Endothelial cell of umbilical vein (primary cell): ENCODE measurements around the gene MT1M. TPM values are rescaled to one million over a fixed set of nuclear protein-coding genes. Genes with fewer than 3 reads are reported as not detected.
A peak's percentile ranks its signal among the peaks of the same experiment; 100 is the strongest.

ENCODE experiments used
- BruUV-seq: library from RNA; stranded (reverse); fragments of 400-500 nt; replicated peaks from 2 replicates; lab custom pipeline; 2021; lab: Mats Ljungman, UMichigan
- CTCF ChIA-PET: fragments of 300-600, 350-600 bp; sonication (Branson Sonifier 250); formaldehyde crosslinking; loops from one replicate; lab custom pipeline; 2021; ENCODE audit warnings: antibody characterized with exemption, inconsistent platforms; lab: Charles Lee
- POLR2A ChIA-PET: fragments of 300-600, 350-600 bp; sonication (Branson Sonifier 250); formaldehyde crosslinking; loops from one replicate; lab custom pipeline; 2021; ENCODE audit warnings: antibody characterized with exemption, inconsistent platforms; lab: Charles Lee
- DNase-seq: peaks from one replicate; pipeline ENCODE4 v3.0.0-alpha.2; 2011; ENCODE audit warnings: low read depth, low spot score
- FAIRE-seq: peaks from 2 replicates; lab custom pipeline; 2011; peaks lifted over from hg19 to GRCh38; lab: Jason Lieb, UNC
- H2AFZ ChIP-seq: 2 replicates; pipeline ENCODE4 v1.6.0; 2012; ENCODE audit warnings: low read depth, low read length, control low read depth, inconsistent platforms
- H3K27ac ChIP-seq: 2 replicates; pipeline ENCODE4 v1.5.1; 2011; ENCODE audit warnings: low read depth, mild to moderate bottlenecking, control low read depth, low read length, moderate library complexity; ENCODE audit not compliant: insufficient read depth
- H3K27me3 ChIP-seq, 2 experiments: 2 replicates each; pipeline versions ENCODE4 v1.6.0 to v1.6.1; 2011; ENCODE audit warnings: low read length in 2 of 2, mixed read lengths in 1 of 2; ENCODE audit not compliant: control insufficient read depth in 2 of 2, insufficient read depth in 2 of 2
- H3K36me3 ChIP-seq, 2 experiments: 2 replicates in 1 of 2; 3 replicates in 1 of 2; pipeline ENCODE4 v1.5.1; 2011; ENCODE audit warnings: low read length in 2 of 2, mild to moderate bottlenecking in 1 of 2, moderate library complexity in 1 of 2; ENCODE audit not compliant: control insufficient read depth in 2 of 2, insufficient read depth in 2 of 2; ENCODE audit errors: extremely low read depth in 1 of 2
- H3K4me1 ChIP-seq: 3 replicates; pipeline ENCODE4 v1.5.1; 2011; ENCODE audit warnings: mild to moderate bottlenecking, low read length; ENCODE audit not compliant: control insufficient read depth, insufficient read depth; ENCODE audit errors: extremely low read depth
- H3K4me2 ChIP-seq: 2 replicates; pipeline ENCODE4 v1.6.1; 2011; ENCODE audit warnings: low read length, control low read depth, mixed read lengths; ENCODE audit not compliant: insufficient read depth
- H3K4me3 ChIP-seq, 3 experiments: fragments of 200-600 bp in 1 of 3; sonication (generic), shearing (Covaris generic) in 1 of 3; replicated peaks in 1 of 3; 2 replicates each; pipeline ENCODE4 v1.5.1; 2011 to 2016; ENCODE audit warnings: control low read depth in 3 of 3, low read length in 3 of 3, mild to moderate bottlenecking in 2 of 3, inconsistent platforms in 1 of 3, low read depth in 1 of 3, moderate library complexity in 1 of 3; ENCODE audit not compliant: insufficient read depth in 1 of 3
- H3K79me2 ChIP-seq: 2 replicates; pipeline ENCODE4 v1.6.0; 2012; ENCODE audit warnings: low read length, inconsistent platforms; ENCODE audit not compliant: control insufficient read depth, insufficient read depth
- H3K9ac ChIP-seq: replicated peaks from 2 replicates; pipeline ENCODE3; 2011; ENCODE audit warnings: low read length, control low read depth; ENCODE audit not compliant: insufficient read depth; ENCODE audit errors: extremely low read depth
- H3K9me1 ChIP-seq: replicated peaks from 3 replicates; pipeline ENCODE4 v1.6.0; 2011; ENCODE audit warnings: mild to moderate bottlenecking, low read length; ENCODE audit not compliant: control insufficient read depth, insufficient read depth; ENCODE audit errors: extremely low read depth
- H3K9me3 ChIP-seq: replicated peaks from 2 replicates; pipeline ENCODE4 v1.5.1; 2012; ENCODE audit warnings: low read length, inconsistent platforms; ENCODE audit not compliant: control insufficient read depth, insufficient read depth
- H4K20me1 ChIP-seq: replicated peaks from 2 replicates; pipeline ENCODE3; 2011; ENCODE audit warnings: mild to moderate bottlenecking, low read length; ENCODE audit not compliant: control insufficient read depth, insufficient read depth; ENCODE audit errors: extremely low read depth
- CTCF ChIP-seq, 2 donors: IDR thresholded peaks; 1 replicate in 1 of 2; 2 replicates in 1 of 2; pipeline ENCODE4 v1.5.1; 2011; ENCODE audit warnings: low read length in 2 of 2, mild to moderate bottlenecking in 2 of 2, moderate library complexity in 2 of 2, control low read depth in 1 of 2, inconsistent platforms in 1 of 2, low read depth in 1 of 2; ENCODE audit not compliant: insufficient read depth in 1 of 2; ENCODE audit errors: extremely low read depth in 1 of 2
- EZH2 ChIP-seq: IDR thresholded peaks from 2 replicates; pipeline ENCODE4 v1.6.1; 2012; ENCODE audit warnings: borderline replicate concordance, low read depth, mild to moderate bottlenecking, moderate library complexity, low read length, inconsistent platforms; ENCODE audit not compliant: severe bottlenecking
- FOS ChIP-seq: IDR thresholded peaks from 2 replicates; pipeline ENCODE4 v1.6.1; 2011; ENCODE audit warnings: mild to moderate bottlenecking, low read length, moderate library complexity, borderline replicate concordance; ENCODE audit not compliant: insufficient read depth
- GATA2 ChIP-seq: IDR thresholded peaks from 2 replicates; pipeline ENCODE4 v1.7.0; 2011; ENCODE audit warnings: low read depth, mild to moderate bottlenecking, moderate library complexity, mixed read lengths, low read length; ENCODE audit not compliant: insufficient read length, insufficient read depth
- JUN ChIP-seq: IDR thresholded peaks from 2 replicates; pipeline ENCODE4 v1.6.1; 2011; ENCODE audit warnings: borderline replicate concordance, low read depth; ENCODE audit not compliant: insufficient read length, insufficient read depth
- MAX ChIP-seq: IDR thresholded peaks from 2 replicates; pipeline ENCODE4 v1.6.1; 2011; ENCODE audit not compliant: insufficient read depth, insufficient read length
- MYC ChIP-seq: IDR thresholded peaks from one replicate; pipeline ENCODE4 v1.6.1; 2011; ENCODE audit warnings: mild to moderate bottlenecking, low read depth, low read length
- POLR2A ChIP-seq: IDR thresholded peaks from 2 replicates; pipeline ENCODE4 v1.6.1; 2012; ENCODE audit warnings: low read depth, mild to moderate bottlenecking, control low read depth, low read length
- POLR2AphosphoS5 ChIP-seq: IDR thresholded peaks from 2 replicates; pipeline ENCODE4 v1.6.1; 2012; ENCODE audit warnings: low read depth, mild to moderate bottlenecking, control low read depth, low read length, moderate library complexity; ENCODE audit not compliant: insufficient read depth
- dilution Hi-C: fragments of 300-500 bp; cut with MboI; formaldehyde crosslinking; loops from one replicate; pipeline ENCODE4 v1.15.0; 2019; ENCODE audit warnings: low sequenced_read_pairs; ENCODE audit not compliant: extremely low pct_ligation_motif_present
- intact Hi-C: fragments of 100-400 bp; cut with micrococcal nuclease; formaldehyde crosslinking; loops from one replicate; pipeline ENCODE4 v1.10.0; 2022
- polyA plus RNA-seq, 4 experiments: library from polyadenylated mRNA; depleted of rRNA in 3 of 4; stranded (reverse) in 3 of 4; unstranded in 1 of 4; fragments of >200 nt; gene quantifications; 2 replicates each; pipeline versions ENCODE4 v1.2.1 to v1.2.3, GENCODE V29; 2011 to 2012; ENCODE audit warnings: missing spikeins in 1 of 4
- total RNA-seq: library from RNA; stranded (reverse); gene quantifications from 2 replicates; pipeline ENCODE4 v1.2.3, GENCODE V29; 2021

MT1M gene
- total and polyA plus RNA-seq, 2 donors (not counting 3 experiments of a cell fraction or from before 2014, with no cell fraction given): 4.3 to 4.6 TPM

DNA sequence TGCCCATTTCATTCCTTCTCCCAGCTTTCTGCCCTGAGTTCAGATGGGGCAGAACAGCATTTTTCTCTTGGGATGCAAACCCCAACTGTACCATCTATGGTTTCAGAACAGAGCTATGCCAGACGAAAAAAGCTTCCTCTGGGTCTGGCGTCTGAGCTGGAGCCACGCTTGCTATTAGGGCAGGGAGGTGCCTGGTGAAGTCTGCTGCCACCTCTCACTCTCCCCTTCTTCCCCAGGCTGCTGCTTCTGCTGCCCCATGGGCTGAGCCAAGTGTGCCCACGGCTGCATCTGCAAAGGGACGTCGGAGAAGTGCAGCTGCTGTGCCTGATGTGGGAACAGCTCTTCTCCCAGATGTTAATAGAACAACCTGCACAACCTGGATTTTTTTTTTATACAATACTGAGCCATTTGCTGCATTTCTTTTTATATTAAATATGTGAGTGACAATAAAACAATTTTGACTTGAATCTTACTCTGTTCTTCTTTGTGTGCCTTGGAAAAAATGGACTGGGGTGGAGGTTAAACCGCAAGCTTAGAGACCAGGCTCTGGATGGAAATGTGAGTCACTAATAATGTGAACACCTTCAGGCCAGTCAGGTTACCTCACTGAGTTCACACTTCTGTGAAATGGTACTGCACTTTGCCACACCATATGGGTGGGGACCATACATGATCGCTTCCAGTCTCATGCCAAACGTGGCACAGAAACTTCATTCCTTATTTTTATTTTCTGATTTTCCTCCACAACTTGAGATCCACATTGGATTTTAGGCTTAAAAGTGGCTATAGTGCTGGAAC lies 4.4 kb downstream of the MT1M start:
- Histone ChIP-seq H3K27ac (no peak overlapping the region), H2AFZ (no peak overlapping the region), H3K36me3 (no peaks in the 10 kb centered on the region), H3K4me3 (no peak overlapping the region), H3K9me1 (no peaks in the 10 kb centered on the region), H3K4me2 (no peak overlapping the region), H3K4me1 (peaks cover 19% of the 10 kb centered on the region), H4K20me1 (no peaks in the 10 kb centered on the region), H3K27me3 (peaks cover 34 to 39% of the 10 kb centered on the region in 2 experiments), H3K79me2 (no peaks in the 10 kb centered on the region), H3K9me3 (no peaks in the 10 kb centered on the region), H3K9ac (no peak overlapping the region)
- FAIRE-seq (peak; percentile 42), DNase-seq (no peak)
- POLR2A ChIA-PET: interaction anchor here (2.1 kb wide), 1 partner anchor 12 kb away, joined by 6 read pairs; the partner anchor contains the start of gene MT1E
- CTCF ChIA-PET: interaction anchor here (0.6 to 1.3 kb wide), 4 partner anchors 10 to 60 kb away, joined by 3 to 4 read pairs (median 3); no protein-coding TSS in a partner anchor
- no TSS peak for BruUV-seq
- dilution Hi-C loops: no loop called here
- intact Hi-C loops: no loop called here
- TF ChIP-seq FOS: no peak
- TF ChIP-seq MAX: no peak
- no peak for TF ChIP-seq EZH2
- no peak for TF ChIP-seq JUN
- TF ChIP-seq POLR2A: no peak
- TF ChIP-seq POLR2AphosphoS5: no peak
- TF ChIP-seq GATA2: no peak
- no peak for TF ChIP-seq MYC
- TF ChIP-seq CTCF (IDR thresholded peaks at IDR 0.05; ENCODE audit: extremely low read depth in 1 of 2, insufficient read depth in 1 of 2, low read depth in 1 of 2, low read length in 2 of 2): no peak
